Keratinocyte (primary cell): ENCODE data around the gene OMD.

Experiments
- CTCF ChIP-seq, 3 experiments: IDR thresholded peaks in 1 of 3; conservative IDR thresholded peaks in 1 of 3; optimal IDR thresholded peaks in 1 of 3; 2 replicates in 2 of 3; 3 replicates in 1 of 3; pipeline versions ENCODE3 to v1.5.1; 2011; ENCODE audit warnings: low read length in 3 of 3, mild to moderate bottlenecking in 3 of 3, moderate library complexity in 2 of 3, control low read depth in 1 of 3, inconsistent platforms in 1 of 3; ENCODE audit not compliant: insufficient read depth in 2 of 3; ENCODE audit errors: extremely low read depth in 1 of 3
- EZH2 ChIP-seq: IDR thresholded peaks from one replicate; pipeline ENCODE4 v1.6.1; 2012; ENCODE audit warnings: inconsistent platforms, mild to moderate bottlenecking, low read length, moderate library complexity

DNA sequence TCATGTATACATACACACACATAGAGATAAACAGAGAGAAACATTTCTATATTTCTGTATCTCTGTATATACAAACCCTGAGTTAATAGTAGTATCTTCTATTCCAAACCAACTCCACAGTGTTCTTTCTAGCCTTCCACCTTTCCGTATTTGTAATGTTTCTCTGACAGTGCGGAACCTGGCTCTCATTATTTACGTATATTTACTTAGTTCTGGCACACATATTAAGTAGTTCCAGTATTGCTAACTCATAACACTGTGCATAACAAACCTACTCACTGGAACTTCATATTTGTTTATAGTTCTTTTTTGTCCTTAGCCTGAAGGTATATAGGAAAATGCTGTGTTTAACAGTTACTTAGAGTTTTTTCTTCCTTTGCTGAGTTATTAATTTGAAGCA lies 26.4 kb downstream of the OMD start:
- TF ChIP-seq EZH2 (no peak), CTCF (optimal IDR thresholded peaks at IDR 0.05 in 1 of 3, IDR thresholded peaks at IDR 0.05 in 1 of 3, conservative IDR thresholded peaks at IDR 0.05 in 1 of 3; ENCODE audit: extremely low read depth in 1 of 3, insufficient read depth in 2 of 3, low read length in 3 of 3) (no peak)
